Nephron (organoid): ENCODE measurements around the gene PELI2.
"Not testable (repeated sequence)": the region's sequence is repeated elsewhere in the genome, so short reads cannot be mapped to it uniquely, and the experiment has no call there.

Experiments
- H3K27ac Mint-ChIP-seq, 3 experiments: 2 replicates each; pipeline ENCODE4 v1.8.0; 2020; ENCODE audit warnings: mixed read lengths in 3 of 3, mild to moderate bottlenecking in 2 of 3, moderate library complexity in 1 of 3
- H3K27me3 Mint-ChIP-seq: 2 replicates; pipeline ENCODE4 v1.8.0; 2021; ENCODE audit warnings: low read depth, mild to moderate bottlenecking, moderate library complexity, mixed read lengths
- H3K36me3 Mint-ChIP-seq: 2 replicates; pipeline ENCODE4 v1.8.0; 2020; ENCODE audit warnings: low read depth, mixed read lengths
- H3K4me1 Mint-ChIP-seq: 2 replicates; pipeline ENCODE4 v1.8.0; 2020; ENCODE audit warnings: mixed read lengths
- H3K4me3 Mint-ChIP-seq, 3 experiments: 2 replicates each; pipeline ENCODE4 v1.8.0; 2020; ENCODE audit warnings: mild to moderate bottlenecking in 3 of 3, mixed read lengths in 3 of 3, moderate library complexity in 2 of 3
- H3K9me3 Mint-ChIP-seq: 2 replicates; pipeline ENCODE4 v1.8.0; 2020; ENCODE audit warnings: mixed read lengths
- CTCF ChIP-seq, 3 experiments: fragments of 200-600 bp; sonication (generic); IDR thresholded peaks; one replicate each; pipeline ENCODE4 v1.5.0; 2021; ENCODE audit warnings: antibody characterized with exemption in 3 of 3; ENCODE audit not compliant: unreplicated experiment in 3 of 3

PELI2 gene

GRCh38 chr14:56162476-56162875 is 44.3 kb downstream of the PELI2 start:
- Mint-ChIP-seq H3K27me3 (no peaks in the 10 kb centered on the region), H3K9me3 (peaks cover 49% of the 10 kb centered on the region), H3K4me3 (no peak overlapping the region)

GRCh38 chr14:56166579-56166978 is 48.4 kb downstream of the PELI2 start:
- H3K4me3 Mint-ChIP-seq, H3K4me1 Mint-ChIP-seq, H3K27me3 Mint-ChIP-seq, H3K27ac Mint-ChIP-seq: not testable (repeated sequence)
- peaks cover 55% of the 10 kb centered on the region for H3K9me3 Mint-ChIP-seq
- H3K36me3 Mint-ChIP-seq, result peaks cover 54% of the 10 kb centered on the region

More at GRCh38 chr14:56162476-56162875, 44.3 kb downstream of the PELI2 start:
- Mint-ChIP-seq H3K4me1 (no peaks in the 10 kb centered on the region), H3K36me3 (peaks cover 48% of the 10 kb centered on the region), H3K27ac (no peak overlapping the region)
- TF ChIP-seq CTCF (IDR thresholded peaks at IDR 0.05; ENCODE audit: unreplicated experiment in 3 of 3), result no peak

GRCh38 chr14:56168007-56168616 is 49.9 kb downstream of the PELI2 start:
- no peak overlapping the region for H3K4me3 Mint-ChIP-seq
- no peak for TF ChIP-seq CTCF (IDR thresholded peaks at IDR 0.05; ENCODE audit: unreplicated experiment in 3 of 3)
- H3K9me3 Mint-ChIP-seq, result peaks cover 45% of the 10 kb centered on the region
- H3K4me1 Mint-ChIP-seq, result no peaks in the 10 kb centered on the region
- H3K27me3 Mint-ChIP-seq, result no peaks in the 10 kb centered on the region
- no peak overlapping the region for H3K27ac Mint-ChIP-seq
- peaks cover 45% of the 10 kb centered on the region for H3K36me3 Mint-ChIP-seq

GRCh38 chr14:56170028-56170427 is 51.8 kb downstream of the PELI2 start:
- H3K27me3 Mint-ChIP-seq, result no peaks in the 10 kb centered on the region
- TF ChIP-seq CTCF (IDR thresholded peaks at IDR 0.05; ENCODE audit: unreplicated experiment in 3 of 3), result no peak
- H3K4me1 Mint-ChIP-seq, result no peaks in the 10 kb centered on the region
- no peak overlapping the region for H3K27ac Mint-ChIP-seq
- H3K4me3 Mint-ChIP-seq, result no peak overlapping the region
- H3K36me3 Mint-ChIP-seq, result peaks cover 27% of the 10 kb centered on the region
- peaks cover 26% of the 10 kb centered on the region for H3K9me3 Mint-ChIP-seq

GRCh38 chr14:56170877-56171422 is 52.7 kb downstream of the PELI2 start:
- no peak for TF ChIP-seq CTCF (IDR thresholded peaks at IDR 0.05; ENCODE audit: unreplicated experiment in 3 of 3)
- H3K4me1 Mint-ChIP-seq, result no peaks in the 10 kb centered on the region
- H3K4me3 Mint-ChIP-seq, result no peak overlapping the region
- no peak overlapping the region for H3K27ac Mint-ChIP-seq
- peaks cover 19% of the 10 kb centered on the region for H3K9me3 Mint-ChIP-seq
- H3K36me3 Mint-ChIP-seq, result peaks cover 18% of the 10 kb centered on the region
- no peaks in the 10 kb centered on the region for H3K27me3 Mint-ChIP-seq

GRCh38 chr14:56172074-56172473 is 53.9 kb downstream of the PELI2 start:
- Mint-ChIP-seq H3K9me3 (peaks cover 9% of the 10 kb centered on the region), H3K27ac (no peak overlapping the region), H3K36me3 (peaks cover 10% of the 10 kb centered on the region), H3K27me3 (no peaks in the 10 kb centered on the region), H3K4me1 (no peaks in the 10 kb centered on the region), H3K4me3 (no peak overlapping the region)
- no peak for TF ChIP-seq CTCF (IDR thresholded peaks at IDR 0.05; ENCODE audit: unreplicated experiment in 3 of 3)
